NCI-H1436 (cell line): ENCODE results near the gene GPER1.
A peak's percentile ranks its signal among the peaks of the same experiment; 100 is the strongest.
"Not testable (repeated sequence)": the region's sequence is repeated elsewhere in the genome, so short reads cannot be mapped to it uniquely, and the experiment has no call there.

Experiments
- DNase-seq: peaks from one replicate; lab custom pipeline; 2025; lab: John Stamatoyannopoulos, UW

Gene GPER1

GRCh38 chr7:1068619-1069018, 19.3 kb upstream of the GPER1 start:
- no peak for DNase-seq

- no peak for DNase-seq
These were observed 17.3 kb upstream of the GPER1 start for GRCh38 chr7:1070544-1071011.

GRCh38 chr7:1071731-1072254, 16.1 kb upstream of the GPER1 start:
- DNase-seq: no peak

GRCh38 chr7:1073142-1073977, 14.6 kb upstream of the GPER1 start:
- DNase-seq: no peak

GRCh38 chr7:1074018-1074417, 13.9 kb upstream of the GPER1 start:
- DNase-seq: not testable (repeated sequence)

GRCh38 chr7:1074593-1075431, 13.1 kb upstream of the GPER1 start:
- no peak for DNase-seq

- DNase-seq: no peak
These were observed 11.5 kb upstream of the GPER1 start for GRCh38 chr7:1076184-1077072.

GRCh38 chr7:1078519-1078918, 9.4 kb upstream of the GPER1 start:
- DNase-seq: no peak

- no peak for DNase-seq
These were observed 8.9 kb upstream of the GPER1 start for GRCh38 chr7:1078985-1079384.

- DNase-seq: no peak
These were observed 8.4 kb upstream of the GPER1 start for GRCh38 chr7:1079546-1079945.

- DNase-seq: no peak
These were observed 7.5 kb upstream of the GPER1 start for GRCh38 chr7:1080252-1080920.

GRCh38 chr7:1080921-1081255, 7.0 kb upstream of the GPER1 start:
- no peak for DNase-seq

GRCh38 chr7:1081336-1081735, 6.6 kb upstream of the GPER1 start:
- no peak for DNase-seq

- no peak for DNase-seq
These were observed 5.9 kb upstream of the GPER1 start for GRCh38 chr7:1081931-1082401.

GRCh38 chr7:1083729-1084657, 3.9 kb upstream of the GPER1 start:
- DNase-seq: no peak

GRCh38 chr7:1085266-1085665, 2.6 kb upstream of the GPER1 start:
- no peak for DNase-seq

- no peak for DNase-seq
These were observed 1.9 kb upstream of the GPER1 start for GRCh38 chr7:1085910-1086421.

- DNase-seq: peak; percentile 57
These were observed 1.1 kb upstream of the GPER1 start for GRCh38 chr7:1086588-1087464.

GRCh38 chr7:1087465-1087814, 473 bp upstream of the GPER1 start:
- no peak for DNase-seq
